Raji (cell line): ENCODE measurements around the gene SLC4A2.
A peak's percentile ranks its signal among the peaks of the same experiment; 100 is the strongest.

Source experiments
- POLR2A ChIP-seq: IDR thresholded peaks from 2 replicates; pipeline ENCODE4 v1.6.1; 2011; ENCODE audit warnings: low read depth, low read length, control low read depth; ENCODE audit not compliant: insufficient read depth

SLC4A2 gene

DNA sequence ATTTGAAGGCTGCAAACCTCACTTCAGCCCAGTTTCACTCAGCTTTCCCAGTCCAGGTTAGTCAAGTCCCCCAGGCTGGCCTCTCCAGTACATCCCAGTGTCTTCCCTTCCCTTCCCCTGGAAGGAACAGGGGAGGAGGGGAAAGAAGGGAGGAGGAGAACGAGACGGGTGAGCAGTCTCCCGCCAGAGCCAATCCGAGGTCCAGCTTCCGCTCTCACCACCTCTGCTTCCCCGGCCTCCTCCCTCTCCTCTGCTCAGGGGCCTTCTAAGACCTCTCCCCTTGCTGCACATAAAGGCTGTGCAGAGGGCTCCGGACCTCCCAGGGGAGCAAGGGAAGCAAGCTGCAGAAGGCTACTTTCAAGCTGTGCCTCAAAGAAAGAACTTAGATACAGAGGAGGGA lies 39.2 kb upstream of the SLC4A2 start:
- no peak for TF ChIP-seq POLR2A

DNA sequence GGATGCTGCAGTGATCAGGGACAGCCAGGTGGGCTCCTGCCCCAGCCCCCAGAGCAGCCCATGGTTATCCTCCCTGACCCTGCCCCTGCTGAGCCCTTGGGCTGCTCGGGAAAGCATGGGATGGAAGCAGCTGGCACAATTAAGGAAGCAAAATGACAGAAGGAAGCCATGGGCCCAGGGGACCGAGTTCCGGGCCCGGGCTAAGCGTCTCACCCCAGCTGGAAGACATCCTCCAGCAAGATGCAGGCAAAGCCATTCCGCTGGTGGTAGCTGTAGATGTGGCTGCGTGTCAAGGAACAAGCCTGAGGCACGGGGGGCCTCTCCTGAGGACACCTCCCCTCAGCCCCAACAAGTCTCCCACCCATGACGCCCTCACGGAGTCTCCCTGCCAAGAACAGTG lies 36.2 kb upstream of the SLC4A2 start:
- TF ChIP-seq POLR2A: no peak

DNA sequence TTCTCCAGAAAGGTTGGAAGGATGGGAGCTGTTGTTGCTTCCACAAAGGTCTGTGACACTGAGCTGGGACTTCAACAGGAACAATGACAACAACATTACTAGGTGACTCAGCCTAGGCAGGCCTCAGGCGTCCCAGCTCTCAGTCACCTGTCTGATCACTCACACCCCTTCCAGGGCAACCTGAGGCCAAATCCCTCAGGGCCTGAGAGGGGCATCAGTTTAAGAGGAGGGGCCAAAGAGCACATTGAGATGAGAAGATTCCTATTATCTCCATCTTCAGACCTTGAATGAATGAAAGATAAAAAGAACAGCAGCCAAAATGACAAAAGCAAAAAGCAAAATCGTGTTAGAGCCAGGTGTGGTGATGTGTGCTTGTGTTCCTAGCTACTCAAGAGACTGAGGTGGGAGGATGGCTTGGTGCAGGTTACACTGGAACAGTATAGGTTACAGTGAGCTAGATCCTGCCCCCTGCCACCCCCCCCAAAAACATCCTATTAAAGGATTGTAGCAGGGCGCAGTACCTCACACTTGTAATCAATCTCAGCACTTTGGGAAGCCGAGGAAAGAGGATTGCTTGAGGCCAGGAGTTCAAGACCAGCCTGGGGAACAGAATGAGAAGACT lies 34.8 kb upstream of the SLC4A2 start, which contains the start of gene ATG9B:
Gene ATG9B, minus strand, starts transcription at position 60 of the 622 bp plus-strand sequence. CDS start 71 bp downstream, outside the sequence.
- no peak for TF ChIP-seq POLR2A

DNA sequence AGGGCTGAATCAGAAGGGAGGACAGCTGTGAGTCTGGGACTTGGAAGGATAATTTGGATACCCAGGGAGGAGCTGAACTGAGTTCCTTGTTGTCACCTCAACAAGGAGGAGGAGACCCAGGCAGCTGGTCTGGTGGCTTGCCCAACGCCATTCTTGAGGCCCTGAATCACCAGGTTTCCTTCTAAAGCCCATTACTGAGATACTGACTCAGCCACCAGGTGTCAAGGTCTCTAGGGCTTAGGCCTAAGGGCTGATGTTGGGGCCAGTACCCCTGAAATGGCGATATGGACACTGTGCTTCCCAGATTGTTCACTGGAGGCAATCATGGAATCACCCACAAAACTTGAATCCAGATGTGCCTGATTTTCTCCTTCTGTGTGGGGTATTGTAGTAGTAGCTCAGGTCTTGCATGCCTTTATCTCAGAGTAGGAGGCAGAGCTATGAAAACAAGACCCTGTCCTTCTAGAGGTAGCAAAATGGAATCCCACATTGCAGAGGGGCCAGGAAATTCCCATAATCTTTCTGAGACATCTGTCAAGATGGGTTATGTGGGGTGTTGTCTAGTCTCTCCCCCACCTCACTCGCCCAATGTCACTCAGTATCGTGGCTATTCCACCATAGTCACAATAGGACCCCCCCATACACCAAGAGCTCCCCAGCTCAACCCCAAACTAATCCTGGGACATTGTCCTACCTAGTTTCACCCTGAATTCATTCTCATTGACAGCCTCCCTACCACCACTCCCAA lies 33.3 kb upstream of the SLC4A2 start:
- no peak for TF ChIP-seq POLR2A

DNA sequence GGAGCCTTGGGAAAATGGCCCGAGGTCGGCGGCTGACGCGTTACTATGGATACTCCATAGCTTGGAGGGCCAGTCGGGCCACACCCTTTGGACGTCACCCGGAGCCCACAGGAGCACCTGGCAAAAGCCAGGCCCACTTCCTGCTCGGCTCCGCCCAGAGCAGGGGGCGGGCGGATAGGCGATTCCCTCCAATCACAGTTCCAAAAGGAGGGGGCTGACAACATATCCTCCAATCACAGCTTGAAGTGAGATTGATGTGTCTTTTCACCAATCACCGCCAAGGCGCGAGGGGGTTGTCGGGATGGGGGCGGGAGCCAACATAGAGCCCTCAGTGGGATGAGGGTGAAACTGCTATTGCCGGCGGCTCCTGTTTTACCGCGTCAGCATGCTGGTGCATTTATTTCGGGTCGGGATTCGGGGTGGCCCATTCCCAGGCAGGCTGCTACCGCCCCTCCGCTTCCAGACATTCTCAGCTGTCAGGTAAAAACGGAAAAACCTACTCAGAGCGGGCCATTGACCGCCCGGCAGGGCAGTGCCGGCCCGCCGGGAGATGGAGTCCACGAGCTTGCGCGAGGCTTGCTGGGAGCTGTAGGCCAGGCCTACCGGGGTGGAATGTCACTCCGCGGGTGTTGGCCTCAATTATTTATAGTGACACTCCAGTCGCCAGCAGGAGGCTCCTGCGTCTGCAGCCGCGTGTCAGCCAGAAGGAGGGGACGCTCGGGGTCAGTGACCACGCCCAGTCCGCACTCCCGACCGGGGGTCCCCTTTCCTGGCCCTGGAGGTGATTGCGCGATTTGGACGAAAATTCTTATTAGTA lies 31.1 kb upstream of the SLC4A2 start, which contains the start of gene ABCB8:
Gene ABCB8, plus strand, starts transcription at position 320 of the 817 bp plus-strand sequence. Its CDS starts 66 bp downstream, at position 386.
- TF ChIP-seq POLR2A: peak; percentile 82

DNA sequence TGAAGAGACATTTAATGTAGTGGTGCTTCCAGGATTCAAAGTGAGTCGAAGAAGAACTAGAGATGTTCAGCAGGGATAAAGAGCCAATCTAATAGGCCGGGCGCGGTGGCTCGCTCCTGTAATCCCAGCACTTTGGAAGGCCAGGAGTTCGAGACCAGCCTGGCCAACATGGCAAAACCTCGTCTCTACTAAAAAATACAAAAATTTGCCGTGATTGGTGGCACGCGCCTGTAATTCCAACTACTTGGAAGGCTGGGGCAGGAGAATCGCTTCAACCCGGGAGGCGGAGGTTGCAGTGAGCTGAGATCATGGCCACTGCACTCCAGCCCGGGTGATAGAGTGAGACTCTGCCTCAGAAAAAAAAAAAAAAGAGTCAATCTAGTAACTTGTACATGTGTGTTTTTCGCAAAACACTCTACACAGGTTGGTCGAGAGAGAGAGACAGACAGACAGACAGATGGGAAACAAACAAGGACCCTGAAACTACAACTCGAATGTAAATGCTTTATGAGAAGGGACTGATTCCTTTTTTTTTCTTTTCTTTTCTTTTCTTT lies 30.4 kb upstream of the SLC4A2 start:
- no peak for TF ChIP-seq POLR2A

DNA sequence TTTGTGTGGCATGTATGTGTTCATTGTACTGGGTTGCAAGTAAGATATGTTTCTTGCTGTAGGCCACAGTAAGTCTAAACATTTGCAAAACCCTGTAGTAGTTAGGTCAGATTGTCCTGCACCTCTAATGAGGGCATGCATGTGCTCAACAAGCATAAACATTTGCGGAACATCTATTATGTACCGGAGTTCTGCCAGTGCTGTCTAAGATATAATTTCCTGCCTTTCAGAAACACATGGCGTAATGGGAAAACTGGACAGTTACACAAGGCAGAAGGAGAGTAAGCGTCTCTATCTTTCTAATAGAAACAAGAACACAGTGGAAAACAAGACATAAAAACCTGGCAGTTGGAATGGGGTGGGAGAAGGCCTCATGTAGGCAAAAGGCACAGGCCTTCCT lies 28.4 kb upstream of the SLC4A2 start:
- TF ChIP-seq POLR2A: no peak

DNA sequence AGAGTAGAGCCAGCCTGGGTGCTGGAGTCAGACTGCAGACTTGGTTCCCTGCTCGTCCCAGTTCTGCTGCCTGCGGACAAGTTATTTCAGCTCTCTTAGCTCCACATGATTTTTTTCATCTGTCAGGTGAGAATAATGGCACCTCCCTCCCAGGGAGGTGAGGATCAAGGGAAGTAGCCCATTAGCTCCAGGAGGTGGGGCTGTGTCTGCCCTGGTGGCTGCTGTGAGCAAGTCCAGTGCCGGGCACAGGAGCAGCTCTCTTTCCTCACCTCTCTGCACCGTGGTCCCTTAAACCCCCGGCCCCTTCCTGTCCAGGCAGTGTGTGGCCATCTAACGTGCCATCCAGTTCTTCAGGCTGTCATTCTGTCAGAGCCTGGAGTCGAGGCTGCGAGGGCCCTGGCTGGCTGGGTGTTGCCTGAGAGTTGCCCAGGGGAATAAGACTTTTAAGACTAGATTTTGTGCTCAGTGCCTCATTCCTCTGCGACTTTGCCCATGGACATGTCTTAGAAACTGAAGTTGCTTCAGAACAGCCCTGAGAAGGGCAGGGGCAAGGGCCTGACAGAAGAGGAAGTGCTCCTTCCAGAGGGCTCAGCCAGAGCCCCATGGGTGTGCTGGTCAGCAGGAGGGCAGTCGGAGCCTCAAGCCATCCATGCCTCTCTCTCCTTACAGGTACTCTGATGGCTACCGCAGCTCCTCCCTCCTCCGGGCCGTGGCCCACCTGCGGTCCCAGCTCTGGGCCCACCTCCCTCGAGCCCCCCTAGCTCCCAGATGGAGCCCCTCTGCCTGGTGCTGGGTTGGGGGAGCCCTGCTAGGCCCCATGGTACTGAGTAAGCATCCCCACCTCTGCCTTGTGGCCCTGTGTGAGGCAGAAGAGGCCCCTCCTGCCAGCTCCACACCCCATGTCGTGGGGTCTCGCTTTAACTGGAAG lies 26.2 kb upstream of the SLC4A2 start:
- TF ChIP-seq POLR2A: no peak

DNA sequence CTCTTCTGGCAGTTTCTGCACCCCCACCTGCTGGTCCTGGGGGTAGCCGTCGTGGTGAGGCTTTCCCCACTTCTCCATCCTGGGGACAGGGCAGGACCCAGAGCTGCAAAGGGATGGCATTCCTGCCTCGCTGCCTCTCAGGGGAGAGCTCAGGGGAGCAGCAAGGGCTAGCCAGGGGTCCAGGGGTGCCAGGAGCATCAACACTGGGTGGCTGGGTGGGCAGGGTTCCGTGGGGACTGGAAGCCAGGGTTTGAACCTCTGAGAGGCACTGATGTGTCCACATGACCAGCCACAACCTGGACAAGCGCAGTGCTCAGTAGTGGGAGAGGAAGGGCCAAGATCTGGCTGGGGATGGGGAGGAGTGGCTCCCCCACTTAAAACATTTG lies 25.5 kb upstream of the SLC4A2 start:
- TF ChIP-seq POLR2A: no peak

DNA sequence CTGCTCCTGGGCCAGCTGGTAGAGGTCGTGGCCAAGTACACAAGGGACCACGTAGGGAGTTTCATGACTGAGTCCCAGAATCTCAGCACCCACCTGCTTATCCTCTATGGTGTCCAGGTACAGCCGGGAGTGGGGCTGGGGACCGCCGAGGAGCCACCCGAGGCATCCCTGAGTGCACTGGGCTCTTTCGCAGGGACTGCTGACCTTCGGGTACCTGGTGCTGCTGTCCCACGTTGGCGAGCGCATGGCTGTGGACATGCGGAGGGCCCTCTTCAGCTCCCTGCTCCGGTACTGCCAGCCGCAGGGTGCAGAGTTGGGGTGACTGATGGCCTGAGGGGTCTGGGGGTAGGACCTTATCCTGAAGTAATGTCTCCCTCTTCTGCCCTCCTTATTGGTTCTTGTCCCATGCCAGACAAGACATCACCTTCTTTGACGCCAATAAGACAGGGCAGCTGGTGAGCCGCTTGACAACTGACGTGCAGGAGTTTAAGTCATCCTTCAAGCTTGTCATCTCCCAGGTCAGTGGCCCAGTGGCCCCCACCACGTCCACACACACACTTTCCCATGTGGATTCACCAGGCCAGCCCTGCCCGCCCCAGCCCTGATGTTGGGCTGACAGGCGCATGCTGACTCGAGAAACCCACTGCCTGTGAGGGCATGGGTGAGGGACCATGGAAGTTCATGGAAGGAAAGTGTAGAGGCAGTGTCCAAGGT lies 24.9 kb upstream of the SLC4A2 start:
- no peak for TF ChIP-seq POLR2A

DNA sequence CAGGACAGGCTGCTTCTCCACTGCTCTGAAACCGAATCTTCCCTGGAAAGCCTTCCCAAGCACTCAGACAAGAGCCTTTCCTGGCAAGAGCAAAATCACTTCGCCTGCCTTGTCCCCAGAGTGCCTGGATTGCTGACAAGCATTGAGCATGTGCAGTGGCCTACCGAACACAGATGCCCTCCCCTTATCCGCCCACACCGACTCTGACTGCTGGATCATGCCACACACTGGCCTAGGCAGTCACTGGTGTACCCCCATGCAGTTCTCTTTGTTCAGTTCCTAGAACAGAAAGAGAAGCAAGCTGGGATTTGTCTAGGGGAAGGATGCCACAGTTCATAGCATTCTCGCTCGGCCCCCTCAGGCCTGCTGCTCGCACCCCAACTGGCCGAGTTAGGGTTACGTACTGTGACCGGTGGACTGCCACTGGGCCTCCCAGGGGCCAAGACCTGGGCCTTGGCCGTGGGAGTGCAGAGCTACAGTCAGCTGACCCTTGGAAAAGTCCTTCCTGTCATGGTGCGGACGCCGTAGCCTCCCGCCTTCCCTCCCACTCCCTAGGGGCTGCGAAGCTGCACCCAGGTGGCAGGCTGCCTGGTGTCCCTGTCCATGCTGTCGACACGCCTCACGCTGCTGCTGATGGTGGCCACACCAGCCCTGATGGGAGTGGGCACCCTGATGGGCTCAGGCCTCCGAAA lies 24.2 kb upstream of the SLC4A2 start:
- TF ChIP-seq POLR2A: no peak

DNA sequence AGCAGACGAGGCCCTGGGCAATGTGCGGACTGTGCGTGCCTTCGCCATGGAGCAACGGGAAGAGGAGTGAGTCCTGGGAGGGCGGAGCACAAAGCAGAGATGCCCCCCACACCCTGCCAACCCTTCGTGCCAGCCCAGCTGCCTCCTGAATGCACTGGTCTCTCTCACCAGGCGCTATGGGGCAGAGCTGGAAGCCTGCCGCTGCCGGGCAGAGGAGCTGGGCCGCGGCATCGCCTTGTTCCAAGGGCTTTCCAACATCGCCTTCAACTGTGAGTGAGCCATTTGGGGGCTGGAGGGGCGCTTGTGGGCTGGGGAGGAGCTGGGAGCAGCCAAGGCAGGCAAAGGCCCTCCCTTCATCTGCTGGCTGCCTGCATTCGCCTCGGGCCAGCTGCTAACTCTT lies 23.5 kb upstream of the SLC4A2 start:
- no peak for TF ChIP-seq POLR2A
